Stimulated activated CD8-positive, alpha-beta memory T cell treated with anti-CD3 and anti-CD28 coated beads, Interleukin-4, amount 100 ng/mL, for 4 hours (primary cell): Measurements from ENCODE around the gene PCDH9.

ENCODE experiments used
- DNase-seq, 2 donors: peaks; one replicate each; pipeline ENCODE4 v3.0.0-alpha.2; 2020; ENCODE audit warnings: low read depth in 2 of 2, low spot score in 1 of 2

Gene PCDH9

GRCh38 chr13:67225252-67226159, 4.6 kb downstream of the PCDH9 start:
- no peak for DNase-seq

- DNase-seq, result no peak
Measured at GRCh38 chr13:67224148-67224846, 5.8 kb downstream of the PCDH9 start.

- DNase-seq, result no peak
Measured at GRCh38 chr13:67223742-67224141, 6.4 kb downstream of the PCDH9 start.

- no peak for DNase-seq
Measured at GRCh38 chr13:67223024-67223423, 7.1 kb downstream of the PCDH9 start.

GRCh38 chr13:67221630-67222226, 8.4 kb downstream of the PCDH9 start:
- DNase-seq, result no peak

GRCh38 chr13:67219113-67219512, 11.0 kb downstream of the PCDH9 start:
- DNase-seq, result no peak

- no peak for DNase-seq
Measured at GRCh38 chr13:67217880-67218279, 12.3 kb downstream of the PCDH9 start.

GRCh38 chr13:67216864-67217263, 13.3 kb downstream of the PCDH9 start:
- no peak for DNase-seq

GRCh38 chr13:67210208-67210607, 19.9 kb downstream of the PCDH9 start:
- DNase-seq, result no peak

- DNase-seq, result no peak
Measured at GRCh38 chr13:67208552-67208951, 21.6 kb downstream of the PCDH9 start.

GRCh38 chr13:67204764-67205163, 25.4 kb downstream of the PCDH9 start:
- DNase-seq, result no peak

- DNase-seq, result no peak
Measured at GRCh38 chr13:67200605-67201004, 29.5 kb downstream of the PCDH9 start.

GRCh38 chr13:67200183-67200582, 30.0 kb downstream of the PCDH9 start:
- DNase-seq, result no peak

- DNase-seq, result no peak
Measured at GRCh38 chr13:67197704-67198103, 32.4 kb downstream of the PCDH9 start.

- DNase-seq, result no peak
Measured at GRCh38 chr13:67193979-67194378, 36.2 kb downstream of the PCDH9 start.

- no peak for DNase-seq
Measured at GRCh38 chr13:67192751-67193150, 37.4 kb downstream of the PCDH9 start.

GRCh38 chr13:67186995-67187569, 43.1 kb downstream of the PCDH9 start:
- no peak for DNase-seq

- no peak for DNase-seq
Measured at GRCh38 chr13:67184247-67184646, 45.9 kb downstream of the PCDH9 start.

GRCh38 chr13:67183151-67183550, 47.0 kb downstream of the PCDH9 start:
- no peak for DNase-seq

GRCh38 chr13:67175836-67176459, 54.2 kb downstream of the PCDH9 start:
- DNase-seq, result no peak

GRCh38 chr13:67168384-67168783, 61.8 kb downstream of the PCDH9 start:
- no peak for DNase-seq
